ENCODE data around the gene VIT.

DNA sequence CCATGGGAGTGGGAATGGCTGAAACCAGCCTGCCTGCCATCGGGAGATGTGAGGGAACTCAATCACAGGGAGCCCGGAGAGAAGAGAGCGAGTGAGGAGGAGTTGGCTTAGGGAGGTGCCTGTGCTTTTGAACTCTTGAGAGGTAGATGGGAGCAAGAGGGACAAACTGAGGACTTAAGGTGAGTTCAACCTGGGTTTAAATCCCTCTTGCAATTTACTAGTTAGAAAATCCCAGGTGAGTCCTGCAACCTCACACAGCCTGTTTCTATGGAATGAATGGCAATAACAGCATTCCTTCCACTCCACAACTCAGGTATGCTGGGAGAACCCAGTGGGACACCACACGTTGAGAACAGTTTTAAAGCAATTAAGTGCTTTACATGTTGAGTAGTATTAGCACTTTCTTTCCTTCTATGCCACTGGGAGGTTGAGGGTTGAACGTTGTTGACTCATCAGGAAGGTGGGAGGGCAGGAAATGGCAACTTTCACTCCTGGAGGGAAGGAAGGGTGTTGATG lies 57.3 kb downstream of the VIT start:
- TF ChIP-seq CTCF (conservative IDR thresholded peaks at IDR 0.05; ENCODE audit: low read depth in 2 of 2) = no peak
- no peak for TF ChIP-seq POLR2AphosphoS5 (IDR thresholded peaks at IDR 0.05; ENCODE audit: low read depth)
- no peak for TF ChIP-seq EZH2 (IDR thresholded peaks at IDR 0.05; ENCODE audit: low read depth, unreplicated experiment)
- TF ChIP-seq, protein P1, sequence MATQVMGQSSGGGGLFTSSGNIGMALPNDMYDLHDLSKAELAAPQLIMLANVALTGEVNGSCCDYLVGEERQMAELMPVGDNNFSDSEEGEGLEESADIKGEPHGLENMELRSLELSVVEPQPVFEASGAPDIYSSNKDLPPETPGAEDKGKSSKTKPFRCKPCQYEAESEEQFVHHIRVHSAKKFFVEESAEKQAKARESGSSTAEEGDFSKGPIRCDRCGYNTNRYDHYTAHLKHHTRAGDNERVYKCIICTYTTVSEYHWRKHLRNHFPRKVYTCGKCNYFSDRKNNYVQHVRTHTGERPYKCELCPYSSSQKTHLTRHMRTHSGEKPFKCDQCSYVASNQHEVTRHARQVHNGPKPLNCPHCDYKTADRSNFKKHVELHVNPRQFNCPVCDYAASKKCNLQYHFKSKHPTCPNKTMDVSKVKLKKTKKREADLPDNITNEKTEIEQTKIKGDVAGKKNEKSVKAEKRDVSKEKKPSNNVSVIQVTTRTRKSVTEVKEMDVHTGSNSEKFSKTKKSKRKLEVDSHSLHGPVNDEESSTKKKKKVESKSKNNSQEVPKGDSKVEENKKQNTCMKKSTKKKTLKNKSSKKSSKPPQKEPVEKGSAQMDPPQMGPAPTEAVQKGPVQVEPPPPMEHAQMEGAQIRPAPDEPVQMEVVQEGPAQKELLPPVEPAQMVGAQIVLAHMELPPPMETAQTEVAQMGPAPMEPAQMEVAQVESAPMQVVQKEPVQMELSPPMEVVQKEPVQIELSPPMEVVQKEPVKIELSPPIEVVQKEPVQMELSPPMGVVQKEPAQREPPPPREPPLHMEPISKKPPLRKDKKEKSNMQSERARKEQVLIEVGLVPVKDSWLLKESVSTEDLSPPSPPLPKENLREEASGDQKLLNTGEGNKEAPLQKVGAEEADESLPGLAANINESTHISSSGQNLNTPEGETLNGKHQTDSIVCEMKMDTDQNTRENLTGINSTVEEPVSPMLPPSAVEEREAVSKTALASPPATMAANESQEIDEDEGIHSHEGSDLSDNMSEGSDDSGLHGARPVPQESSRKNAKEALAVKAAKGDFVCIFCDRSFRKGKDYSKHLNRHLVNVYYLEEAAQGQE (IDR thresholded peaks at IDR 0.05; ENCODE audit: unreplicated experiment) = no peak
- TF ChIP-seq ZNF114 (CRISPR knock-in tag; IDR thresholded peaks at IDR 0.05) = no peak

Measured in GM23338 (cell line).